ENCODE results near the gene NAIF1. TPM values are rescaled to one million over a fixed set of nuclear protein-coding genes. Genes with fewer than 3 reads are reported as not detected.

Gene NAIF1
- total RNA-seq, 1 donor from 2014 or later, result 9.5 TPM

DNA sequence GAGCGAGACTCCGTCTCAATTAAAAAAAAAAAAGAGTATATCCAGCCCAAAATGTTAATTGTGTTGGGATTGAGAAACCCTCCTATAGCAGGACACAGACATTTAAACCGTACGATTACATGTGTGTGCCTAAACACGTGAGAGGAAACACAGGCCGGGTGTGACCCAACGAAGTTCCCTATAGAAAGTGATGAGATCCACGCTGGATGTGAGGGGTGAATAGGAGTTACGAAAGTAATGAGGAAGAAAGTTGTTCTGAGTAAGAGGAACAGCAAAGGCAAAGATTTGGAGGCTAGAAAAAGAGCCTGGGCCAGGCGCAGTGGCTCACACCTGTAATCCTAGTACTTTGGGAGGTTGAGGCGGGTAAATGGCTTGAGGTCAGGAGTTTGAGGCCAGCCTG is 13.6 kb downstream of the NAIF1 start:
- TF ChIP-seq, protein P1, sequence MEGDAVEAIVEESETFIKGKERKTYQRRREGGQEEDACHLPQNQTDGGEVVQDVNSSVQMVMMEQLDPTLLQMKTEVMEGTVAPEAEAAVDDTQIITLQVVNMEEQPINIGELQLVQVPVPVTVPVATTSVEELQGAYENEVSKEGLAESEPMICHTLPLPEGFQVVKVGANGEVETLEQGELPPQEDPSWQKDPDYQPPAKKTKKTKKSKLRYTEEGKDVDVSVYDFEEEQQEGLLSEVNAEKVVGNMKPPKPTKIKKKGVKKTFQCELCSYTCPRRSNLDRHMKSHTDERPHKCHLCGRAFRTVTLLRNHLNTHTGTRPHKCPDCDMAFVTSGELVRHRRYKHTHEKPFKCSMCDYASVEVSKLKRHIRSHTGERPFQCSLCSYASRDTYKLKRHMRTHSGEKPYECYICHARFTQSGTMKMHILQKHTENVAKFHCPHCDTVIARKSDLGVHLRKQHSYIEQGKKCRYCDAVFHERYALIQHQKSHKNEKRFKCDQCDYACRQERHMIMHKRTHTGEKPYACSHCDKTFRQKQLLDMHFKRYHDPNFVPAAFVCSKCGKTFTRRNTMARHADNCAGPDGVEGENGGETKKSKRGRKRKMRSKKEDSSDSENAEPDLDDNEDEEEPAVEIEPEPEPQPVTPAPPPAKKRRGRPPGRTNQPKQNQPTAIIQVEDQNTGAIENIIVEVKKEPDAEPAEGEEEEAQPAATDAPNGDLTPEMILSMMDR (IDR thresholded peaks at IDR 0.05), result no peak
- TF ChIP-seq EZH2phosphoT487 (IDR thresholded peaks at IDR 0.05), result no peak
- no peak for TF ChIP-seq EZH2 (IDR thresholded peaks at IDR 0.05)
- Histone ChIP-seq H3K4me3 (no peak overlapping the region), H3K36me3 (no peaks in the 10 kb centered on the region), H3K27ac (no peak overlapping the region), H3K4me2 (no peak overlapping the region), H3K9me3 (ENCODE audit: low read depth) (no peaks in the 10 kb centered on the region), H3K4me1 (peaks cover 25% of the 10 kb centered on the region), H3K9ac (no peak overlapping the region), H2AFZ (replicated peaks) (no peak overlapping the region), H3K27me3 (no peaks in the 10 kb centered on the region), H3F3A (ENCODE audit: low read depth) (peaks cover 30% of the 10 kb centered on the region), H3K79me2 (ENCODE audit: low read depth) (no peaks in the 10 kb centered on the region), H4K20me1 (ENCODE audit: low read depth) (no peaks in the 10 kb centered on the region)
- H3K27ac Mint-ChIP-seq, result no peak overlapping the region
- no peak overlapping the region for H3K4me3 Mint-ChIP-seq
- H3K27me3 Mint-ChIP-seq (ENCODE audit: insufficient read depth, low read depth), result peaks cover 4% of the 10 kb centered on the region
- H3K9me3 Mint-ChIP-seq, result no peaks in the 10 kb centered on the region
- no peaks in the 10 kb centered on the region for H3K36me3 Mint-ChIP-seq
- peaks cover 39% of the 10 kb centered on the region for H3K4me1 Mint-ChIP-seq
- no peak for DNase-seq (ENCODE audit: low spot score)

DNA sequence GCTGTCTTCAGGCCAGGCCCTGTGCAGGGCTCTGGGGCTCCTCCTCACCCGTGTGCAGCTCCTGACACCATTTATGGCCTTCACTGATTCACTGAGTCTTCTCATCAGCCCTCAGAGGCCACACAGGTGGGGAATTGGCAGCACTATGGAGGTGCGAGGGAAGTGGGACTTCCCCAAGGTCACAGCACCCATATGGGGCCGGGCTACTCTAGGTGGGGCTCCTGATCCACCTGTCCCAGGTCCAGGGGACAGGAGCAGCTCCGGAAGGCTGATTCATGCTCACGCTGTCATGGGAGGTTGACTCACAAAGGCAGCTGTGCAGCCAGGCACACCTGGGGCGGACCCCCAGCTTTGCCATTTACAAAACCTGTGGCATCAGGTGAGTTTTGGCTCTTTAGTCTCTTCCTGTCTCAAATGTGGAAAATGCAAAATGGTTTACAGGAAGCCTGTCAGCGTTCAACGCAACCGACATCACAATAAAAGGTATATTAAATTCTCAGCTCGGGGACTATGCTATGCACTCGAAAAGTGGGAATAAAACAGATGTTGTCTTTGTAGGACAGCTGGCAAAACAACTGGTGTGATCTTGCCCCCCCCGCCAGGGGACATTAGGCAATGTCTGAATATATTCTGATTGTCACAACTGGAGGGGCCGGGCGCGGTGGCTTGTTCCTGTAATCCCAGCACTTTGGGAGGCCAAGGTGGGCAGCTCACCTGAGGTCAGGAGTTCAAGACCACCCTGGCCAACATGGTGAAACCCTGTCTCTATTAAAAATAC is 15.0 kb downstream of the NAIF1 start:
- peaks cover 28% of the 10 kb centered on the region for H3K4me1 Mint-ChIP-seq
- H3K9me3 Mint-ChIP-seq, result no peaks in the 10 kb centered on the region
- H3K4me3 Mint-ChIP-seq, result no peak overlapping the region
- no peak overlapping the region for H3K27ac Mint-ChIP-seq
- Histone ChIP-seq H3K79me2 (ENCODE audit: low read depth) (no peaks in the 10 kb centered on the region), H3K9me3 (ENCODE audit: low read depth) (no peaks in the 10 kb centered on the region), H3K4me3 (no peak overlapping the region), H2AFZ (replicated peaks) (no peak overlapping the region), H3K9ac (no peak overlapping the region), H3F3A (ENCODE audit: low read depth) (peaks cover 18% of the 10 kb centered on the region), H3K4me1 (peaks cover 18% of the 10 kb centered on the region), H3K27me3 (no peaks in the 10 kb centered on the region), H3K4me2 (no peak overlapping the region), H3K36me3 (no peaks in the 10 kb centered on the region), H4K20me1 (ENCODE audit: low read depth) (no peaks in the 10 kb centered on the region), H3K27ac (no peak overlapping the region)
- no peaks in the 10 kb centered on the region for H3K36me3 Mint-ChIP-seq
- no peak for DNase-seq (ENCODE audit: low spot score)
- TF ChIP-seq, protein P1 (IDR thresholded peaks at IDR 0.05), result no peak
- no peak for TF ChIP-seq EZH2phosphoT487 (IDR thresholded peaks at IDR 0.05)
- H3K27me3 Mint-ChIP-seq (ENCODE audit: insufficient read depth, low read depth), result peaks cover 7% of the 10 kb centered on the region

DNA sequence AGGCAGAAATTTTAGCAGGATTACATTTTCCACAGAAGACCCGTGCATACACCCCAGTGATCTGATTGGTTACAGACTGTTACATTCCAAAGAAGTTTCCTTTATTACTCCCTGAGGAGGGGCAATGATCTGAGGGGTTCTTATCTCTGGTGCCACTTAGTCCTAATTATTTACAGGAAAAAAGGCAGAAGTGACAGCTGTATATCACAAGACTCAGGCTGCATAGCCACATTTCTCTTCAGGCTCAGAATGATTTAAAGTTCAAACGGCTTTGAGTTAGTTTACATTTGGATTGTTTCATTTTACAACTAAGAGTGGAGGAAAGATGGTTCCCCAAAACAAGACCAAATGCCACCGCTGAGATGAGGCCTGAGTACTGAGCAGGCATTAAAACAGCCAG is 17.3 kb downstream of the NAIF1 start:
- DNase-seq (ENCODE audit: low spot score), result no peak
- Histone ChIP-seq H2AFZ (replicated peaks) (no peak overlapping the region), H3K9me3 (ENCODE audit: low read depth) (no peaks in the 10 kb centered on the region), H3K36me3 (no peaks in the 10 kb centered on the region), H3K4me1 (no peaks in the 10 kb centered on the region), H3K27me3 (no peaks in the 10 kb centered on the region), H4K20me1 (ENCODE audit: low read depth) (no peaks in the 10 kb centered on the region), H3K9ac (no peak overlapping the region), H3K4me3 (no peak overlapping the region), H3K27ac (no peak overlapping the region), H3K4me2 (no peak overlapping the region), H3K79me2 (ENCODE audit: low read depth) (no peaks in the 10 kb centered on the region), H3F3A (ENCODE audit: low read depth) (no peaks in the 10 kb centered on the region)
- Mint-ChIP-seq H3K4me3 (no peak overlapping the region), H3K36me3 (no peaks in the 10 kb centered on the region), H3K27me3 (ENCODE audit: insufficient read depth, low read depth) (peaks cover 4% of the 10 kb centered on the region), H3K4me1 (peaks cover 12% of the 10 kb centered on the region), H3K27ac (no peak overlapping the region), H3K9me3 (no peaks in the 10 kb centered on the region)
- TF ChIP-seq, protein P1 (IDR thresholded peaks at IDR 0.05), result no peak
- TF ChIP-seq EZH2 (IDR thresholded peaks at IDR 0.05) (no peak), EZH2phosphoT487 (IDR thresholded peaks at IDR 0.05) (no peak)
